8988T (cell line): ENCODE results near the gene LTB4R.
A peak's percentile ranks its signal among the peaks of the same experiment; 100 is the strongest.

Experiments
- DNase-seq: peaks from one replicate; pipeline ENCODE4 v3.0.0; 2011

LTB4R gene

DNA sequence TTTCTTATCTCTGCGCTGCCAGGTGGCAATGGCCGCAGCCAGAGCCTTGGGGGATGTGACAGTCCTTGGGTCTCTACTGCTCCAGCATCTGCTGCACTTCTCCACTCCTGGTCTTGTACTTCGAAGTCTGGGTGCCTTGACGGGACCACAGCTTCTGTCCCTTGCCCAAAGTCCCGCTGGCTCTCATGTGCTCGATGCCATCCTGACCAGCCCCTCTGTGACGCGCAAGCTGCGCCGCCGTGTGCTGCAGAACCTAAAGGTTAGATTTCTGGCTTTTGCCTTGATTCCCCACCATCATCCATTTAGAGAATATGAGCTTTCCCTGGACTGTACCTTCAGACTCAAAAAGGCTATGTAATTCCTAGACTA lies 7.3 kb upstream of the LTB4R start:
- DNase-seq: no peak

DNA sequence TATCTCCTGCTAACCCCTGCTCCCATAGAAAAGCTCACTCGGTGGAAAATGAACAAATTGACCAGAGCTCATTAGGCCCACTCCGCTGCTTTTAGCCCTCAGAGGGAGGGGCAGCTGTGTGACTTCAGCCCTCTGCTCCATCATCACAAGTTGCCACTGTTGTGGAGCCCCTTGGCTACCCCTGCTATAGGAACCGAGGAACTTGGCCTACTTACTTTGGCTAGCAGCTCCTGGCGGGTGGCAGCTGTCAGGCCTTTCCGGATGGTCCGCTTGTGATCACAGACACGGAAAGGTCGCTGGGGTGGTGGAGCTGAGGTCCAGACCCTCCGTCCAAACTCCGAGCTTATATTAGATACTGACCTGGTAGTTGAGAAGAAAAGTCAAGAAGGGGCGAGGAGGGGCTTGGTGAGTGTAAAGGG lies 4.1 kb upstream of the LTB4R start:
- DNase-seq: no peak

DNA sequence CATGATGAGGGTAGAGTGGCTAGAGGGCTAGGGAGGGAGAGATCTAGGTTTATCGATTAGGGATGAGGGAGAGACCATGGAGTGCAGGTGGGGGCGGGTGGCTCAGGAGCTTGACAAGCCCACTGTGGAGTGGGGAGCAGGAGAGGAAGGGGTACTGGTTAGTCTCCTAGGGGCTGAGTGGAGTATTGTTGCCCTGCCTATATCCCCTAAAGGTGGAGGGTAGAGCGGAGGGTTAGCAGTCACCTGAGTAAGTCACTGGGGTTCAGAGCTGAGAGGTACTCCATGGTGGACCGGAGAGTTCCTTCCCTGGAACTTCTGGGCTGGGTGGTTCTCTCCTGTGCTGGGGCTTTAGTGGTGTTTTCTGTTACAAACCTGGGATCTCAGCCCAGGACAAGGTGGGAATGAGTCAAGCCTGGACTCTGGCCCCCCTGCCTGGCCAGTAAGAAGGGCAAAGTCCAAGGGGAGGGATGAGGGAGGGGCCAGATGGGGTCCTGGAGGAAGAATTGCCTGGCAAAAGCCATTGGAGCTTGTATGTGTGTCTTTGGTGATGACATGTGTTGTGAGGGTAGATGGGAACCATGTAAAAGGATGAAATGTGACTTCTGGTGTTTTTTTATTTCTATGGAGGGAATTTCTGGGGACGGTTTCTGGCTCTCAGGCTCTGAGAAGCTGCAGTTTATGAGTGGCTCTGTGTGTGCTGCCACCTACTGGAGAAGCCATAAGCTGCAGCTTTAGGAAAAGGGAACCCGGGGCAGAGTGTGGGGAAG lies 3.5 kb upstream of the LTB4R start, which contains the start of gene CIDEB:
CIDEB (minus strand) TSS at position 403 of the 767 bp plus-strand sequence; CDS start at position 284, 119 bp downstream.
- peak; percentile 73 for DNase-seq

DNA sequence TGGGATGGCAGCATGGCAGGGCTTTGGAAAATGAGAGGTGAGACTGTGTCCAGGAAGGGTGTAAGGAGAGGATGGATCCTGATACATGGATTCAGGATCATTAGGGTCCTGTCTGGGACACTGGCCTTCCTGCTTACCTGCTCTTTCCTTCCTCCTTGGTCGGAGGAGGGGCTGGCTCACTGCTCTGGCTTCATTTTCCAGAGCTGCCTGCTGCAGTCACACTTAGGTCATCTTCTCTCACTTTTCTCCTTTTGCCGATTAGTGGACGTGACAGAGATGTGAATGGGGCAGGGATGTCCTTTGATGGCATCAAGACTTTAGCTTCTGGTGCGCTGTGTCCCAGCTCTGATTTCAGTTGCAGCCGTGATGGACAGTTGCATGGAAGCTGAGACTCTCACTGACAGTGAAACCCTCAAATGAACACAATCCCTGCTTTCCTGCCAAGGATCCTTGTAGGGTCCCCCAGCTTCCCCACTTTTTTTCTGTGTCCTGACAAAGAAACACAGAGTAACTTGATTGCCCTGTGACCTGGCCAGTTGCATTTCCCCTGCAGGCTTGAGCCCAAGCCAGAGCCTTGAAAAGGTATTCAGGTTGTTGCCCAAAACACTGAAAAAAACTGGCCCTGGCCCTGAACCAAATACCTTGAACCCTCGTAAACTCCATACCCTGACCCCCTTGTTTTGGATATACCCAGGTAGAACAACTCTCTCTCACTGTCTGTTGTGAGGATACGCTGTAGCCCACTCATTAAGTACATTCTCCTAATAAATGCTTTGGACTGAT lies 2.8 kb upstream of the LTB4R start:
- no peak for DNase-seq

DNA sequence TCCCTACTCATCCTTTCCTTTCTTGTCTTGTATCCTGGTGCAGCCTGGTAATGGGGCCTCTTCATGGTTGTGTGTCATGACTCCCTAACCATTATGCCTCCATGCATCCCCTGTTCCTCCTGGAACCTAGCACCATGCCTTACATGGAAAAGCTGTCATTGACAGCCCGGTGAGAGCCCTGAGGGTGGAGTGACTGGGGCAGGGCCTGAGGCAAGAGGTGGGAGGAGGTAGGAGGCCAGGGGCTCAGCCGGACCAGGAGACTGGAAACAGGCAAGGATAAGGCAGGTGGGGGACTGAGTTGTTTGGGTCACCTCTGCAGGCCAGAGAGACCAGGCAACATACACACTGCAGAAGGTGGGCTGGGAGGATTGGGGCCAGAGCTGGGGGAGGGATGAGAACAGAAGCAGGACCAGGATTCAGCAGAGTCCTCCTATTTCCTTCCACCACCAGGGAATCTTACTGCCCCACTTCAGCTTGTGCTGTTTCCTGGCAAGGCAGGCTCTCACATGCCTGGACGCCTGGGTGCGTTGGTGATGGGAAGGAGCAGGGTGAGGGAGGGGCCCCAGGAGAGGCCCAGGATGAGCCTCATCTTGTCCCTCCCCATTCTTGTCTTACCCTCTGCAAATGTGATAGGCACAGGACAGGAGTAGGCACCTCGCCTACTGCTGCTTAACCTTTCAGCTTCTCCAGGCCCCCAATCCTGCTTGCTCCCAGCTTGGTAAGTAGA lies 1.6 kb upstream of the LTB4R start, which contains the start of gene LTB4R2:
LTB4R2 (plus strand) TSS at position 603 of the 727 bp plus-strand sequence. CDS start 525 bp downstream, outside the sequence.
- no peak for DNase-seq

DNA sequence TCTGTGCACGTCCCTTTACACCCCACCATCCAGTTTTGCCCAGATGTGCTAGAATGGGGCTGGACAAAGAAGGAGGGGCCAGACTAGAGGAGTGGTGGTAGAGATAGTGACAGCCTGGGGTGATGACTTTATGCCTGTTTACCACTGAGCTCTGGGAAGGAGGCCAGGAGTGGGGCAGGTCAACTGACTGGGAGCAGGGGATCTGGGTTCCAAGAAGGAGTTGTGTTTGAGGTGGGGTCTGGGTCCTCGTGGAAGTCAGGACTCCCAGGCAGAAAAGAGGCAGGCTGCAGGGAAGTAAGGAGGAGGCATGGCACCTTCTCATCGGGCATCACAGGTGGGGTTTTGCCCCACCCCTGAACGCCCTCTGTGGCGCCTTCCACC lies 1.0 kb upstream of the LTB4R start:
- DNase-seq: no peak

DNA sequence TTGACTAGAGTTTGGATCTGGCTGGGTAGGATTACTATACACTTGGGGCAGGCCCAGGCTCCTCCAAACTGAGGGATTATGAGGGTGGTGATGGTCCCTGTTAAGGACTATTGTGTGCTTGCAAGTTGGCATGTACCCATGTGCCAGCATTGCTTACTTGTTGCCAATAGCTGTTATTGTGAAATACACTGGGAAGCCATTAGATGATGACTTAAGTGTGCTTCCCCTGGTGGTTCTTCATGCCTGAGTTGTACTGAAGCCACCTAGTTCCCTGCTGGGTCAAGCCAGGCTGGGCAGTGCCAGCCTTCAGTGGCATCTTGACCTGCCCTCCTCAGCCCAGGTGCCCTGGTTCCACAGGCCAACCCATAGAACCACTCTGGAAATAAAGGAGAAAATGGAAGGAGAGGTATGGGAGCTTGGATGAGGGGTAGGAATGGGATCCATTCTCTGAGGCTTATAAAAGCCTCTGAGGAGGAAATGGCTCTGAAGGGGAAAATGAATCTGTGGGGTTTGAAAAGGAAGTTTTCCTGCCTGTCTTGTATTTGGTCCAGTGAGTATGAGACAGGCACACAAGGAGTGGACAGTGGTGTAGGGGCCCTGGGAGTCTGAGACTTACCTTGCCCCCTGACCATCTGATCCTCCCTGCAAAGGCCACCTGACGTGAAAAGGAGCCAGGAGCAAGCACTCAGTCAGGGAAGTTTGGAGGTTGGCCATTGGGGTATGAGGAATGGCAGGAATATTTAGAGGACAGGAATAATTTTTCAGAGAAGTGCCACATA lies 724 bp downstream of the LTB4R start:
- DNase-seq: no peak

DNA sequence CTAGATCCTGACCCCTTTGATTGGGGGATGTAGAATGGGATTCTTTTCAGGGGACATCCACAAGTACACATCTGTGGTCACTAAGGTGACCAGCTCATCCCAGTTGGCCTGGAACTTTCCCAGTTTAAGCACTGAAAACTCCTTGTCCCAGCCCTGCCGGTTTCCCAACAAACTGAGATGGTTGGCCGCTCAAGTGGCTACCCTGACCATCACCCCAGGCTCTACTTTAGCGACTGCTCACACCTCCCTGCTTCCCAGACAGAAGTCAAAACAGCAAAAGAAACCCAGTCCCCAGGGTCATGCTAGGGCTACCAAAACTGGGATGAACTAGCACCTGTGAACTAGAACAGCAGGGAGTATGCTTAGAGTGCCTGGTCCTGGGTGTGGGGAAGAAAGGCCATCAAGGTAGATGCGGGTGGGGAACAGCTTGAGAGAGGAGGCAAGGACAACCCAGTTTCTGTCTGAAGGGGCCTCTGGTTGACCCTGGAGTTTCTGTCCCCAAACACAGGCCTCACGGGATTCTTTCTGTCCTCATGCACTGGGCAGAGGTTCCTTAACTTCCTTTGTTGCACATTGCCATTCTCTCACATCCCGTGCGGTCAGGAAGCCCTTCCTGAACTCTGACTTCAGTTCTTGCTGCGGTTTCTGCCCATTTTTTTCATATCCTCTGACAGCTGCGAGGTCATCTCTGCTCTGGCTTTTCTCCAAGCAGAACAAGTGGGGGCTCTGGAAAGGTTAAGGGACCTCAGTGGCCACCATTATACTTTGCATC lies 1.6 kb downstream of the LTB4R start:
- no peak for DNase-seq

DNA sequence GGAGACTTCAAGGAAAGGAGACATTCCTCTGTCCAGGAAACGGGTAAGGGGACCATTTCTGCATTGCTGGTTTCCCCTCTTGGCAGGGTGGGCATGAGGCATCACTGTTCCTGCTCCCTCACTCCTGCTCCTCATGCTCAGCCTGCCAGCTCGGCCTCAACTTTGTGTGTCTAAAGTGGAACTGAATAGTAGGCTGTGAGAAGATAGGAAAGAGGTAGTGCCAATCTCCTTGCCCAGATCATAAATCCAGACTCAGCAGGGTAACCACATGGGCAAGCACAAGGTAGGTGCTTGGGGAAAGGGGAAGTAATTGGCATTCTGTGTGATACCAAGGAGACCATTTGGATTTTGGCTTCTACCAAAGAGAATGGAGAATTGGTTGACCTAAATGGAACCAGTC lies 2.6 kb downstream of the LTB4R start:
- no peak for DNase-seq

DNA sequence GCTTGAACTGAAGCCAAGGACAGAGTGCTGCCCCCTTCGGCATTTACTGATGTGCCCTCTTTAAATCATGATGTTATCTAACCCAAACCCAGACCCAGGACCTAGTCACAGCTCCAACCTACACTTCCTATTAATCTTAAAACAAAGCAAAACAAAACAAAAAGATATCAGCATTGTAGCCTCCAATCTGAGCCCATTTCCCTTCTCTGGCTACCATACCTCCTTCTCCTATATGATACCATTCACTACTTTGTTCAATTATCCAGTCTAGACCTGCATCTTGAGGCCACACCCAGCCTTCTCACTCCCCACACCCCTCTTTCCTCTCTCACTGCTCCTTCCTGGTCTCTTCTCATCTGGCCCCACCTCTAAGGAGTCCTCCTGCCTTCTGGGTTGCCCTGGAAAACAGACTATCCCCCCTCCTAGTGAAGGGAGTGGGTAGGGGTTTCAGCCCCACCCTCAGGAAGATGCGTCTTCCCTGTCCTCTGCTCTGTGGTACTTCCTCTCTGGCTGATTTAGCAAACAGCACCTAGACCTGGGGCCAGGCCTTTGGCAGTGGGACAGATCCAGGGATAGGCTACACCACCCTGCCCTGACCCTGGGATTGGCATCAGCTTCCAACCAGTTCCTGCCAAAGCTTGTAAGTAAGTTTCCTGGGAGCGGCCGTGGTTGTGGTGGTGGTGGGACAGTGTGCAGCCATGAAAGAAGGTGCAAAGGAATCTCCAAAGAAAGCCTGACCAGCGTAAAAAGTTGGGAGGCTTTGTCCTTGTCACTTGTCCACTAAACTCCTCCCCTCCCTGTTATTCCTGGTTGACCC lies 3.3 kb downstream of the LTB4R start:
- no peak for DNase-seq

DNA sequence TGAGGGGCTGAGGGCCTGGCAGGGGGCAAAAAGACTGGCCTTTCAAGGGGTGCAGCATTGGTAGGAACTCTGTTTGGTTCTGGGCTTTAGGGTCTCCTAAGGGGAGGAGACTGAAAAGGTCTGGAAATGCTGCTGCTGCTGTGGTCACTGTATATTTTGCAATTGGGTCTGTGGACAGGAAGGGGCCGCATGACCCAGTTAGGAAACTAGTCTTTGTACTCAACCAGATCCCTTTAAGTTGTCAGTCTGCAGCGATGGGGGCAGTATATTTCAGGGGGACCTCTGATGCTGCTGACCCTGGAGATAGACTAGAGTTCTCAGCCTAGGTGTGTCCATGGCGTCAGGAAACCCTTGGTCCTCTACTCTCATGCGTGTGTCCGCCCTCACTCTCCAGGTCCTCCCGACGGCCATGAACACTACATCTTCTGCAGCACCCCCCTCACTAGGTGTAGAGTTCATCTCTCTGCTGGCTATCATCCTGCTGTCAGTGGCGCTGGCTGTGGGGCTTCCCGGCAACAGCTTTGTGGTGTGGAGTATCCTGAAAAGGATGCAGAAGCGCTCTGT lies 4.0 kb downstream of the LTB4R start:
- DNase-seq: no peak

DNA sequence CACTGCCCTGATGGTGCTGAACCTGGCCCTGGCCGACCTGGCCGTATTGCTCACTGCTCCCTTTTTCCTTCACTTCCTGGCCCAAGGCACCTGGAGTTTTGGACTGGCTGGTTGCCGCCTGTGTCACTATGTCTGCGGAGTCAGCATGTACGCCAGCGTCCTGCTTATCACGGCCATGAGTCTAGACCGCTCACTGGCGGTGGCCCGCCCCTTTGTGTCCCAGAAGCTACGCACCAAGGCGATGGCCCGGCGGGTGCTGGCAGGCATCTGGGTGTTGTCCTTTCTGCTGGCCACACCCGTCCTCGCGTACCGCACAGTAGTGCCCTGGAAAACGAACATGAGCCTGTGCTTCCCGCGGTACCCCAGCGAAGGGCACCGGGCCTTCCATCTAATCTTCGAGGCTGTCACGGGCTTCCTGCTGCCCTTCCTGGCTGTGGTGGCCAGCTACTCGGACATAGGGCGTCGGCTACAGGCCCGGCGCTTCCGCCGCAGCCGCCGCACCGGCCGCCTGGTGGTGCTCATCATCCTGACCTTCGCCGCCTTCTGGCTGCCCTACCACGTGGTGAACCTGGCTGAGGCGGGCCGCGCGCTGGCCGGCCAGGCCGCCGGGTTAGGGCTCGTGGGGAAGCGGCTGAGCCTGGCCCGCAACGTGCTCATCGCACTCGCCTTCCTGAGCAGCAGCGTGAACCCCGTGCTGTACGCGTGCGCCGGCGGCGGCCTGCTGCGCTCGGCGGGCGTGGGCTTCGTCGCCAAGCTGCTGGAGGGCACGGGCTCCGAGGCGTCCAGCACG lies 4.7 kb downstream of the LTB4R start:
- DNase-seq: no peak

DNA sequence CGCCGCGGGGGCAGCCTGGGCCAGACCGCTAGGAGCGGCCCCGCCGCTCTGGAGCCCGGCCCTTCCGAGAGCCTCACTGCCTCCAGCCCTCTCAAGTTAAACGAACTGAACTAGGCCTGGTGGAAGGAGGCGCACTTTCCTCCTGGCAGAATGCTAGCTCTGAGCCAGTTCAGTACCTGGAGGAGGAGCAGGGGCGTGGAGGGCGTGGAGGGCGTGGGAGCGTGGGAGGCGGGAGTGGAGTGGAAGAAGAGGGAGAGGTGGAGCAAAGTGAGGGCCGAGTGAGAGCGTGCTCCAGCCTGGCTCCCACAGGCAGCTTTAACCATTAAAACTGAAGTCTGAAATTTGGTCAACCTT lies 5.3 kb downstream of the LTB4R start:
- no peak for DNase-seq

DNA sequence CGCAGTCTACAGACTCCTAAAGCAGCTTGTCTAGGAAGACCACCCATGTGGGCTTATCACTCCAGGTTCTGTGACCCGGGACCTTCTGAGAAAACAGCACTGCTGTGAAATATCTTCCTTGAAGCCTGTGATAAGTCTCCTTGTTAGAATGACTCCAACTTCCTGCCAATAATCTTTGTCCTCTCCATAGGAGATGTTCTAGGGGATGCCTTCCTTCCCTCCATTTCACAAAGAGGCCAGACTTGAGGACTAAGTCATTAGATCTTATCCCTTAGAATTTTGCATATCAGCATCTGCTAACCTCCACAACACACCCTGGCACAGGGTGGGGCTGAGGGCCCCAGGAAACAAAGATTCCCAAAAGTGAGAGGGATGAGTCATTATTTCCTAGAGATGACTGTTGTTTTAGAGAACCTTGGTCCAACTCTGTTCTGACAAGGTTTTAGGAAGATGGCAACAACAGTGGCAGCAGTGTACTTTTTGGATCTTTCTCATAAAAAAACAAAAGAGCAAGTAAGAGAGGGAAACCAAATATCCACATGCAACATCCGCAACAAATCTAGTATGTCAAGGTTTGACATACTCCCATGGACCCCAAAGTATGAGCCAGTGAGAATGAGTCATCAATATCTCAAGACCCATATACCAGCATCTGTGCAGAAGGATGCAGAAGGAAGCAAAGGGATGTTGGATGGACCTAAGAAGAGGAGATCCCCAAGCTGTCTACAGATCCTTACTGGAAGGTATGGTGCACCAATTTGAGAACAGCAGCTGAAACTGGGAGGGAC lies 6.0 kb downstream of the LTB4R start:
- DNase-seq: no peak

DNA sequence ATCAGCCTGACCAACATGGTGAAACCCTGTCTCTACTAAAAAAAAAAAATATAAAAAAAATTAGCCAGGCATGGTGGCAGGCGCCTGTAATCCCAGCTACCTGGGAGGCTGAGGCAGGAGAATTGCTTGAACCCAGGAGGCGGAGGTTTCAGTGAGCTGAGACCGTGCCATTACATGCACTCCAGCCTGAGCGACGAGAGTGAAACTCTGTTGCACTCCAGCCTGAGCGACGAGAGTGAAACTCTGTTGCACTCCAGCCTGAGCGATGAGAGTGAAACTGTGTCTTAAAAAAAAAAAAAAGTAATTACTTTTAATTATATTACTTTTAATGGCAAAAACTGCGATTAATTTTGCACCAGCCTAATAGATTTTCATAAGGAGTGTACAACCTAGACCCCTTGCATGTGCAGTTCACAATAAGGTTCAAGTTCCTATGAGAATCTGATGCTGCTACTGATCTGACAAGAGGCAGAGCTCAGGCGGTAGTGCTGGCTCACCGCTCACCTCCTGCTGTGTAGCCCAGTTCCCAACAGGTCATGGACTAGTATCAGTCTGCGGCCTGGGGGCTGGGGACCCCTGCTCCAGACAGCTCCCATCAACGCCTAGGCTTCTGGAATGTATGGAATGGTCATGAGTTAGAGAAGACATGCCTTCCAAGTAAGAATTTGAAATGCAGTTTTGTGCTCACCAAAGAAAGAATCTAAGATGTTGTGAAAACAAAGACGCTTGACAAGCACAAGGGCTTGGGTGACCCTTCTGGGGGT lies 10.1 kb downstream of the LTB4R start:
- DNase-seq: no peak

DNA sequence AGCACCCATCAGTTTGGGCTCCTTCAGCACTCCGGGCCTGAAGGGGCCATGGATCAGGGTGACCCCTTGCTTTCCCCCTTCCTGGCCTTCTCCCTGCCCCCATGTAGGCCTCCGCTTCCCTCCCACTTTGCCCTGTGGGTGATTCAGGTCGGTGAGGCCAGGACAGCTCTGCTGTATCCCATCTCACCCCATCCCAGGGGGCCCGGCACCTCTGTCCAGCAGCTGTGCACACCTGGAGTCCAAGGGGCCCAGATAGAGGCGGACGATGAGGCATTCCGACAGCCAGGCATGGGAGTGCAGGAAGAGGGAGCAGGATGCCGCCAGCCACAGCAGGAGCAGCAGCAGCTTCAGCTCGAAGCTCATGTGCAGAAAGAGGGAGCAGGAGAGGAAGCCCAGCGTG lies 11.4 kb downstream of the LTB4R start:
- DNase-seq: no peak

DNA sequence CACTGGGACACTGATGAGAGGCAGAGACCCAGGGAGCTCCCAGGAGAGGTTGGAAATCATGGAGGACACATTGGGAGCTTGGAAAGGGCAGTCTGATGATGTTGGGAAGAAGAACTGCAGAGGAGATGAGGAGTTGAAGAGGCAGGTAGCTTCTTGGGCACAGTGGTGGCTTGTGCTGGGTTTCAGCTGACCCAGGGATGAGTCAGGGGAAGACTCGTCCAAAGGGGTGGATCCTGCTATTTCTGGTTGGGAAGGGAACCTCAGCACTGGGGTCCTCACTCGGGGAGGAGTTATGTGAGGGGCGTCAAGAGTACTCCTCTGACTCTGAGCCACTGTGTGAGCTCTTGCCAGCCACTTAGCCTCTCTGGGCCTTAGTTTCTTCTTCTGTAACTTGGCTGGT lies 12.0 kb downstream of the LTB4R start:
- DNase-seq: no peak

DNA sequence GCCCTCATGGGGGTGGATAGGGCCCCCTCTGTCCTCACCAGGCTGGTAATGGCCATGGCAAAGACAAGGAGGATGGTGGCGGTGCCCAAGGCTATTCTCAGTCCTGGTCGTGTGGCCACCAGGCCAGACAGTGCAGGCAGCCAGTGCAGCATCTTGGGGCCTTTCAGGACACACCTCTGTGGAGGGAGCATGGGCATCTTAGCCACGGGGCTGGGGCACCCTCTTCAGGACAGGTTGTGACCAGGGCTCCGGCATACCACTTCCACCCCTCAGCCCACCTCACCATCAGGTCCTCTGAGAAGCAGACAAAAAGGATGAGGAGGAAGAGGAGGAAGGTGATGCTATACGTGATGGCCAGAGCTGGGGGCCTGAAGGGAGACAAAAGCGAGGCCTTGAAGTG lies 12.7 kb downstream of the LTB4R start:
- DNase-seq: no peak
